HepG2 (cell line): ENCODE results near the gene IQCK. TPM values are rescaled to one million over a fixed set of nuclear protein-coding genes. Genes with fewer than 3 reads are reported as not detected.
A peak's percentile ranks its signal among the peaks of the same experiment; 100 is the strongest.

ENCODE experiments used
- AGO1 ChIP-seq: fragments of 200-400 bp; formaldehyde crosslinking; IDR thresholded peaks from 2 replicates; pipeline ENCODE4 v1.6.1; 2017; ENCODE audit warnings: mild to moderate bottlenecking, low read depth, low read length, moderate library complexity; ENCODE audit not compliant: poor library complexity, severe bottlenecking
- AHDC1 ChIP-seq: sonication (generic); formaldehyde crosslinking; IDR thresholded peaks from 2 replicates; pipeline ENCODE4 v1.5.1; 2020; ENCODE audit warnings: mild to moderate bottlenecking, missing genetic modification reagents, borderline replicate concordance
- ARID3A ChIP-seq: IDR thresholded peaks from 2 replicates; pipeline ENCODE4 v1.6.1; 2012; ENCODE audit warnings: low read depth, low read length, improper control_type of control experiment
- CREB1 ChIP-seq, 2 experiments: fragments of 450-650 bp in 1 of 2; IDR thresholded peaks; 2 replicates each; pipeline ENCODE4 v1.6.1; 2016 to 2017; ENCODE audit warnings: control low read depth in 1 of 2, mild to moderate bottlenecking in 1 of 2, missing compliant biosample characterization in 1 of 2, missing genetic modification characterization in 1 of 2
- FOXA1 ChIP-seq, 2 experiments: fragments of 450-650 bp in 1 of 2; sonication (generic) in 1 of 2; formaldehyde crosslinking in 1 of 2; IDR thresholded peaks; 2 replicates each; pipeline versions ENCODE4 v1.4.0 to v1.6.1; 2016 to 2020; ENCODE audit warnings: missing genetic modification reagents in 1 of 2
- GATAD1 ChIP-seq: IDR thresholded peaks from 2 replicates; pipeline ENCODE4 v1.6.1; 2016; ENCODE audit warnings: missing genetic modification reagents, missing compliant biosample characterization
- GATAD2A ChIP-seq: IDR thresholded peaks from 2 replicates; pipeline ENCODE4 v1.6.1; 2016
- PAXIP1 ChIP-seq: sonication (generic); formaldehyde crosslinking; conservative IDR thresholded peaks from 2 replicates; pipeline ENCODE4 v1.4.0; 2020; ENCODE audit warnings: mild to moderate bottlenecking, missing genetic modification reagents, moderate library complexity
- RCOR2 ChIP-seq: IDR thresholded peaks from 2 replicates; pipeline ENCODE4 v1.6.1; 2016; ENCODE audit warnings: missing biosample characterization, missing genetic modification reagents
- SOX6 ChIP-seq, 2 experiments: fragments of 450-650 bp in 1 of 2; sonication (generic) in 1 of 2; formaldehyde crosslinking in 1 of 2; IDR thresholded peaks; 2 replicates each; pipeline versions ENCODE4 v1.4.0 to v1.6.1; 2017 to 2020; ENCODE audit warnings: antibody characterized with exemption in 1 of 2, mild to moderate bottlenecking in 1 of 2, missing genetic modification reagents in 1 of 2
- THAP11 ChIP-seq: IDR thresholded peaks from 2 replicates; pipeline ENCODE4 v1.6.1; 2016; ENCODE audit warnings: missing biosample characterization, missing genetic modification reagents
- ZNF503 ChIP-seq: sonication (generic); formaldehyde crosslinking; IDR thresholded peaks from 2 replicates; pipeline ENCODE4 v1.4.0; 2020; ENCODE audit warnings: missing genetic modification reagents
- ZNF75D ChIP-seq: sonication (generic); formaldehyde crosslinking; IDR thresholded peaks from 2 replicates; pipeline ENCODE4 v1.8.1; 2023; ENCODE audit warnings: missing genetic modification reagents, mild to moderate bottlenecking, borderline replicate concordance
- polyA plus RNA-seq, 8 experiments: library from polyadenylated mRNA; depleted of rRNA in 3 of 8; stranded (reverse) in 7 of 8; unstranded in 1 of 8; fragments of >200 nt; fragmentation: Illumina TruSeq in 4 of 8; extraction: Trizol in 4 of 8; gene quantifications; 2 replicates each; pipeline versions ENCODE4 v1.2.1 to v1.2.3, GENCODE V29; 2011 to 2016; ENCODE audit warnings: low read depth in 4 of 8, missing spikeins in 1 of 8, mixed read lengths in 1 of 8; ENCODE audit not compliant: insufficient read depth in 1 of 8
- total RNA-seq, 5 experiments: library from RNA; depleted of rRNA; stranded (reverse); fragments of >200 nt; fragmentation: Illumina TruSeq; extraction: Trizol; gene quantifications; 2 replicates each; pipeline ENCODE4 v1.2.3, GENCODE V29; 2016; ENCODE audit warnings: low read depth in 1 of 5

IQCK gene
- total and polyA plus RNA-seq, 2 of the 13 experiments (the other 11 are each of a cell fraction or from before 2014, with no cell fraction given) = 5.1 to 7.3 TPM

GRCh38 chr16:19744670-19745069 lies 26.6 kb downstream of the IQCK start (continued):
- peak; percentile 93 for TF ChIP-seq ARID3A
- TF ChIP-seq CREB1 (IDR thresholded peaks at IDR 0.05) = no peak
- TF ChIP-seq CREB1 (CRISPR knock-in tag; IDR thresholded peaks at IDR 0.05) = 0 out of 2 replicates have a peak, but pooled peaks have one; percentile 32
- TF ChIP-seq THAP11 (CRISPR knock-in tag) = peak; percentile 41; the same call in 1 of the 2 replicates
- TF ChIP-seq PAXIP1 (CRISPR knock-in tag) = peak; percentile 67
- TF ChIP-seq FOXA1 (IDR thresholded peaks at IDR 0.05) = peak; percentile 91
- TF ChIP-seq FOXA1 (CRISPR knock-in tag; IDR thresholded peaks at IDR 0.05) = peak; percentile 92
- TF ChIP-seq AGO1 = no peak
- no peak for TF ChIP-seq ZNF75D (CRISPR knock-in tag)
- peak; percentile 84 for TF ChIP-seq GATAD2A (CRISPR knock-in tag)
- TF ChIP-seq GATAD1 = 0 out of 2 replicates have a peak, but pooled peaks have one; percentile 16
- no peak for TF ChIP-seq SOX6 (IDR thresholded peaks at IDR 0.05)
- TF ChIP-seq SOX6 (CRISPR knock-in tag; IDR thresholded peaks at IDR 0.05) = peak; percentile 86
- TF ChIP-seq RCOR2 (CRISPR knock-in tag) = peak; percentile 47; the same call in 1 of the 2 replicates
- TF ChIP-seq AHDC1 (CRISPR knock-in tag) = peak; percentile 58; the same call in 1 of the 2 replicates
- 0 out of 2 replicates have a peak, but pooled peaks have one; percentile 37 for TF ChIP-seq ZNF503 (CRISPR knock-in tag)
